GM18499 (cell line): Measurements from ENCODE around the gene GATAD2A.

ENCODE experiments used
- ATAC-seq: cut with Tn5 transposase; IDR thresholded peaks from one replicate; pipeline ENCODE4 v1.9.1; 2021; ENCODE audit warnings: moderate number of reproducible peaks; ENCODE audit not compliant: insufficient read depth, unreplicated experiment

Gene GATAD2A

DNA sequence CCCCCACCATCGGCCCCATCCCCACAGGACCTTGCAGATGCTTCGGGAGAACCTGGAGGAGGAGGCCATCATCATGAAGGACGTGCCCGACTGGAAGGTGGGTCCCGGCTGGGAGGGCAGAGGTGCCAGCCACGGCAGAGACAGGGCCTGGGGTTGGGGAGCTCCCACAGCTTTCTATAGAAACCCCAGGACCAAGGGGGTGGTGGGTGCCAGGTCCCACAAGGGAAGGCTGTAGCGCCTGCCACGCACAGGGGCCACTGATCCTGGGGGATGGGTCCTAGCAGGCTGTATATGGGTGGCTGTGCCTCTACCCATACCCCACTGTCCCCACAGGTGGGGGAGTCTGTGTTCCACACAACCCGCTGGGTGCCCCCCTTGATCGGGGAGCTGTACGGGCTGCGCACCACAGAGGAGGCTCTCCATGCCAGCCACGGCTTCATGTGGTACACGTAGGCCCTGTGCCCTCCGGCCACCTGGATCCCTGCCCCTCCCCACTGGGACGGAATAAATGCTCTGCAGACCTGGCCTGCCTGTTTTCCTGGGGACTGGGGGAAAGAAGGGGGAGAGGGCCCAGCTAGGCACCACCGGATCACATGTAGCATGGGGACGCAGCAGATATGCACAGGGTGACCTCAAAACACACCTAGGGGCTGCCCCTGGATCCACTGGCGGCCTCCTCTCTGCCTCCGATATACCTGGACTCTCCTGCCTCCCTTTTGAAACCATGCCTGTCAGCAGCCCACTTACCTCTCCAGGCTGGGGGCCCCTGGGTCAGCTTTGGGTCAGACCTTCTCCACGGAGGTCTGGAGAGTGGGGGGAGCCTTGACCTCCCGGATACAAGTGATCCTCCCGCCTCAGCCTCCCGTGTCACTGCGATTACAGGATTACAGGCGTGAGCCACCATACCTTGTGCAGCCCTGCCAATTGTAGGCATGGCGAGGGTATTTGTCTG, 122.5 kb downstream of the GATAD2A start:
- ATAC-seq, result no peak

DNA sequence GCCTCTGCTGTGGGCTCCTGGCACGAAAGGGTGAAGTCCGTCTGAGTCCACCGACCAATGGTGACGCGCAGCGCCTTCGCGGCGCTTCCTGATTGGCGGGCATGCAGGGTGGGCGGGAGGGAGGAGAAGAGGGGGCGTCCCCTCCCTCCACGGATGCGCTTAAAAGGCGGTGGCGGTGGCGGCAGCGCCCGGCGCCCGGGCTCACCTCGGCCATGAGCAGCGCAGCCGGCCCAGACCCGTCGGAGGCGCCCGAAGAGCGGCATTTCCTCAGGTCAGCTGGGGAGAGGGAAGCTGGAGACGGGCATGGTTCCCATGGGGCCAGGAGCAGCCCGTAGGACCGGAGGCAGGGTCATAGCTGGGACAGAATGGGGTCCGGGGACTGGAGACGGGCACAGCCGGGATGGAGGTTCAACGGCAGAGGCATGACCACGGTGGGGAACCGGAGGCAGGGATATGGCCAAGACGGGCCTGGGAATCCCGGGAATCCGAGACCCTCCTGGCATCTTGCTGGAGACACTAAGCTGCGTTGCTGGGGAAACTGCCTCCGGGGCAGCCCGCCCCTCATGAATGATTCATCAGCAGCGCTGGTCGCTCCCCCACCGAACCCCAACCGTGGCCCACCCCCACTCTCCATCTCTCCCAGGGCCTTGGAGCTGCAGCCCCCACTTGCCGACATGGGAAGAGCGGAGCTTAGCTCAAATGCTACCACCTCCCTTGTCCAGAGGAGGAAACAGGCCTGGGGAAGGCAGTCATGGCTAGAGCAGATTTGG, 123.4 kb downstream of the GATAD2A start, which contains the start of gene YJEFN3:
Gene YJEFN3, plus strand, starts transcription at position 191 of the 770 bp plus-strand sequence. Its CDS starts 22 bp downstream, at position 213.
- ATAC-seq, result no peak

DNA sequence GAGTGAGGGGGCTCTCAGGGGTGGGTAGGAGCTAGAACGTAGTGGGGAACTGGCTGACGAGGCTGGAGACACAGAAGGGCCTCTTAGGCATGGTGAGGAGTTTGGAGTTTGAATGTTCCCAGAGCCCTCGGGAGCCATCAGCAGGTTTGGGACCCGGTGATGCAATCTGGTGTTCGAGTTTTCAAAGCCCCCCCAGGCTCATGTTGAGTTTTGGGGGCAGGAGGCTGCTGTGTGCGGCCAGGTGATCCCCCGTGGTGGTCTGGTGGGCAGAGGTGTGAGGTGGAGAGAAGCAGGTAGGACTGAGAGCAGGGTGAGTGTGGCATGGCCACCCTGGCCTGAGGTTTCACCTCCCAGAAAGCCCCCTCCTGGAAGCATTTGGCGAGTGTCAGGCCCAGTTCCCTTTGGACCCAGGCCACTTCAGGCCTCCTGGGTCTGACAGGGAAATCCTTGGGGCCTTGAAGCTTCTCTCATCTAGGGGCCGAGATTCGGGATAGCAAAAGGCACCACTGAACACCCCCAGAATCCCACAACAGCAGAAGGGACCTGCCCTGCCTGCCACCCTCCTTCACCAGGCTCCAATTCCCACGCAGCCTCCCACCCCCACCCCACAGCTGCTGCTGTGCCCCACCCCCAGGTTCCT, 124.4 kb downstream of the GATAD2A start:
- no peak for ATAC-seq

DNA sequence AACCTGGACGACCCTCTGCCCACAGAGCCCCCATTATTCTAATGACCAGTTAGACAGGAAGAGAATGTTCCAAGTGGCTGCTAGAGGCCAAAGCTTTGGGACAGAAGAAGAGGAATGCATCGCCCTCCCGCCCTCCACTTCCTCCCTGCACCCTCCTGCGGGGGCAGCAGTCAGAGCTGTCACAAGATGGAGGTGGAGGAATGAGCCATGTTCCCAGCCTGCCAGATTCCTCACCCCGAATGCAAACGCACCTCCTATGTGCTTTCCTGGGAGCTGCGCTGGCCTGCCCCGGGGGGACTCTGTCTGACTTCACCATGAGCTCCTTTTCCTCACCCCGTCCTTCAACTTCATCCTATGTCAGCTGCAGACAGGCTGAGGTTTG, 124.9 kb downstream of the GATAD2A start:
- no peak for ATAC-seq

DNA sequence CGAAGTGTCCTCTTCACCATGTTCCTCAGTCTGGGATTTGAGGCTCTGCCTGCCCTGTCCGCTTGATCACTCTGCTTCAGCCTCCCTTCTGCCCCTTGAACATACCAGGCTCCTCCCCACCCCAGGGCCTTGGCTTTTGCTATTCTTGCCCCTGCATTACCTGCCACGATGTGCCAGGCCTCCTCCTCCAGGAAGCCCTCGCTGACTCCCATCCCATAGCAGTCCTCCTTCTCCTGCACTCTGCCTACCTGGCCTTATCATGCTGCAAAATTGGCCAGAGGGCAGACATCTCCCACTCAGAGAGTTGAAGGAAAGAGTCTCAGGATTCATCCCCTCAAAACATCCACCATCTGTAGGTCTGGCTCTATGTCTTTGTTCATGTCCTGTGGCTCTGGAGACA, 125.4 kb downstream of the GATAD2A start:
- no peak for ATAC-seq

DNA sequence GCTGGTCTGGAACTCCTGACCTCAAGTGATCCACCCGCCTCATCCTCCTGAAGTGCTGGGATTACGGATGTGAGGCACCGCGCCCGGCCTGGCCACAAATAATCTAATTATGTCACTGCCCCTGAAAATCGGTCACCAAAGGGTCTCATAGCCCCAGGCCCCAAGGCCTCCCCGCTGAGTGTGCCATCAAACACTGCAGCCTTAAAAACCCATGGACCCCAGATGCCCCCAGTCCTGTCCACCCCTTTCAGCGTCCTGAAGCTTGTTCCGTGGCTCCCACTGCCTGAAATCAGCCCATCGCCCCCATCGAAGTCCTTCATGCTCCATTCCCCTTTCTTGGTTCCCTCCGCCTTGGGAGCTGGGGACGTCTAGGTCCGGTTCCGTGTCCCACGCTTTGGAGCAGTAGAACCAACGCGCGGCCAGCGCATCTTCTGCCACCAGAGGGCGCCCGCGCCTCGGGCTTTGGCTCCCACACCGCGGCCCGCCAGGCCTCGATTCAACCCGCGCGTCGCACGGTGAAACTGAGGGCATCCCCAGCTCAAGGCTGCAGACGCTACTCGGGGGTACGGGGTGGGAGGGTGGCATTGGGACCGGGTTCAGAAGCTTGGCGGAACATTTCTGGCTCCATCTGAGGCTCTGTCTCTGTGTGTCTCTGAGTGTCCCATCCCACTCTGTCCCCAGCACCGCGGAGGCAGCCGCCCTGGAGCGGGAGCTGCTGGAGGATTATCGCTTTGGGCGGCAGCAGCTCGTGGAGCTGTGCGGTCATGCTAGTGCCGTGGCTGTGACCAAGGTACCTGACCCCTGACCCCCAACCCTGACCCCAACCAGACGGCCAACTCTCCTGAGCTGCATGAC, 126.7 kb downstream of the GATAD2A start:
- no peak for ATAC-seq

DNA sequence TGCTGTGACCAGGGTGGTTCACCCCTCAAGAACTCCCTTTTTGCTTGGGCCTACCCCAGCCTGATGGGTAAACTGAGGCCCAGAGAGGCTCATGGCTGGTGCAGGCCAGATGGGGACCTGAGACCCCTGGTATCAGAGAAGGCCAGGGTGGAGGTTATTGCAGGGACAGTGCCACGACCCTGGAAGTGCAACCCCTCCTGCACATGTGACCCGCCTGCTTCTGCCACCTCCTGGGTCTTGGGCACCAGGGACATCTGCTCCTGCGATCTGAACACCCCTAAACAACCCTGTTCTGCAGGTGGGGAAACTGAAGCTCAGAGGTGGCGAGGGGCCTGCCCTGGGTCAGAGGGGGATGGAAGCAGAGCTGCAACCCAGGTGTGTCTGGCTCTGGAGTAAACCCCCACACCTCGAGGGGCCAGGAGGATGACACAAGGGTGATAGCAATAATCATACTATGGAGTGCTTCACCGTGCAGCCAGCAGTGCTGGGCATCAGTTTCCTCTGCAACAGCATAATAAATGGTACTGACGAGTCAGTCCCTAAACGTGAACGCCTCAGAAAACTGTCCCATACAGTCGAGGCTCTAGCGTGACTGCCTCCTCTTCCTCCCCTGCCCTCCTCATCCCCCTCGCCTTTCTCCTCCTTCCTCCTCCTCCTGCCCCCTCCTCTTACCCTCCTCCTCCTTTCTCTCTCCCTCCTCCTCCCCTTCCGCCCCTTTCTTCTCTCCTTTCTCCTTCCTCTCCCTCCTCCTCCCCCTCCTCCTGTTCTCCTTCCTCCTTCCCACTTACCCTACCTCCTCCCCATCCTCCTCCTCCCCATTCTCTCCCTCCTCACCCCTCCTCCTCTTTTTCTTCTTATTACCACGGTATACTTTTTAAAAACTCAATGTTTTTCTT, 127.6 kb downstream of the GATAD2A start:
- no peak for ATAC-seq

DNA sequence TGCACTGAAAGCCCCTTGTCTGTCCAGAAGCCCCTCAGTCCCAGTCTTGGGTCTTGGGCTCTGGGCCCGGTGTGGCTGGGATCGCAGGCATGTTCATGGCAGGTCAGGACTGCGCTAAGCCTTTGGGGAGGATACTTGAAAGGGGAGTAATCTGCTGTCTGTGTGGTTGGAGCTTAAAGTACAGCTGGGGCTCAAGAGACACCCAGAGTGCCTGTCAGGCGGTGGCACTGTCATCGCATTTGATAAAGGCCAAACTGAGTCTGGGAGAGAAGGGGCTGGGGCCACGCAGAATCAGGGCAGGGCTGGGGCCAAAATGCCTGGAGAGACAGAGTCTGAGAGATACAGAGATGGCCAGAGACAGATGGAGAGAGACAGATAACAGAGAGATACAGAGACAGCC, 128.4 kb downstream of the GATAD2A start:
- no peak for ATAC-seq

DNA sequence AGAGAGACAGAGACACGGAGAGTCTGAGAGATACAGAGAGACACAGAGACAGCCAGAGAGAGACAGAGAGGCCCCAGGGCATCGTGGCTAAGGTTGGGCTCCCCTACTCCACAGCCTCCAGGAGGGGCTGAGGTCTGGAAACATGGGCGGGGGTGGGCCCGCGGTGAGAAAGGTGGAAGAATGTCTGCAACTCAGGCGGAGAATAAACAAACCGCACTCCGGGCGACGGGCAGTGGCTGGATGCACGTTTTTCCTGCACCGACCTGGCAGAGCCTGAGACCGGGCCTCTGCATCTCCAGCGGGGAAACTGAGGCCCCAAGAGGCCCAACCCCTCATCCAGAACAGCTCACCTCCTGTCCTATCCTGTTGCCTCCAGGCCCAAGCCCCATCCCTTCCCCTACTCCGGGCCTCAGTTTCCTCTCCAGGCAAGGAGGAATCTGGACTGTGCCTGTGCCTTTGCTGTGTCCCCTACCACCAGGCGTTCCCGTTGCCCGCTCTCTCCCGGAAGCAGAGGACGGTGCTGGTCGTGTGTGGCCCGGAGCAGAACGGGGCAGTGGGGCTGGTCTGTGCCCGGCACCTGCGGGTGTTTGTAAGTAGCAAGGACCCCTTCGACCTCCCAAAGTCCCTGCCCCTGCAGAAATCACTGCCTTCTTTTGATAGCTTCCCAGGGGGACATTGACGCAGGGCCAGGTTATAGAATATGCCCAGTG, 129.2 kb downstream of the GATAD2A start:
- no peak for ATAC-seq

DNA sequence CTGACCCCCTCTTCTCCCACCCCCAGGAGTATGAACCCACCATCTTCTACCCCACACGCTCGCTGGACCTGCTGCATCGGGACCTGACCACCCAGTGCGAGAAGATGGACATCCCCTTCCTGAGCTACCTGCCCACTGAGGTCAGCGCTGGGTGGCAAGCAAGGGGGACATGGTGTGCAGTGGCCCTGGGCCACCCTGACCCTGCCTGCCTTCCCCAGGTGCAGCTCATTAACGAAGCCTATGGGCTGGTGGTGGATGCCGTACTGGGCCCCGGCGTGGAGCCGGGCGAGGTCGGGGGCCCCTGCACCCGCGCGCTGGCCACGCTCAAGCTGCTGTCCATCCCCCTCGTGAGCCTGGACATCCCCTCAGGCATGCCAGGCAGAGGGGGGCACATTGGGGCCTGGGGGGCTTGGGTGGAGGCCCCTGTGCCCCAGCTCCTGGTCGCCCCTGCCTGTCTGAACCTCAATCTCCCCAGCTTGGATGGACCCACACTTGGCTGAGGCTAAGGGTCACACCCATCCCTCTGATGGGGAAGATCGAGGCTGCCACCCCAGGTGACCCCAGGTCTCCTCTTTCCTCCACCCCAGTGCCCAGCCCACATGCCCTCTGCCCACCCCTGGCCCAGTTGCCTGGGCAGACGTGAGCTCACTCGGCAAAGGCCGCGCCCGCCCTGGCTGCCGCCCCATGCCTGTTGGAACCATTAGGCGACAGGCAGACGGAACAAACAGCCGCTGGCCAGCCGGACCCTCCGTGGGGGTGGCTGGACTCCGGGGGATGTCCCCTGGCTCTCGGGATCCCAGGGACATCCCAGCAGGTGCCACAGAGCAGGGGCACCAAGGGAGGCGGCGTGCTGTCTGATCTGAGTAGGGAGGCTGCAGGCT, 130.1 kb downstream of the GATAD2A start:
- ATAC-seq, result no peak

DNA sequence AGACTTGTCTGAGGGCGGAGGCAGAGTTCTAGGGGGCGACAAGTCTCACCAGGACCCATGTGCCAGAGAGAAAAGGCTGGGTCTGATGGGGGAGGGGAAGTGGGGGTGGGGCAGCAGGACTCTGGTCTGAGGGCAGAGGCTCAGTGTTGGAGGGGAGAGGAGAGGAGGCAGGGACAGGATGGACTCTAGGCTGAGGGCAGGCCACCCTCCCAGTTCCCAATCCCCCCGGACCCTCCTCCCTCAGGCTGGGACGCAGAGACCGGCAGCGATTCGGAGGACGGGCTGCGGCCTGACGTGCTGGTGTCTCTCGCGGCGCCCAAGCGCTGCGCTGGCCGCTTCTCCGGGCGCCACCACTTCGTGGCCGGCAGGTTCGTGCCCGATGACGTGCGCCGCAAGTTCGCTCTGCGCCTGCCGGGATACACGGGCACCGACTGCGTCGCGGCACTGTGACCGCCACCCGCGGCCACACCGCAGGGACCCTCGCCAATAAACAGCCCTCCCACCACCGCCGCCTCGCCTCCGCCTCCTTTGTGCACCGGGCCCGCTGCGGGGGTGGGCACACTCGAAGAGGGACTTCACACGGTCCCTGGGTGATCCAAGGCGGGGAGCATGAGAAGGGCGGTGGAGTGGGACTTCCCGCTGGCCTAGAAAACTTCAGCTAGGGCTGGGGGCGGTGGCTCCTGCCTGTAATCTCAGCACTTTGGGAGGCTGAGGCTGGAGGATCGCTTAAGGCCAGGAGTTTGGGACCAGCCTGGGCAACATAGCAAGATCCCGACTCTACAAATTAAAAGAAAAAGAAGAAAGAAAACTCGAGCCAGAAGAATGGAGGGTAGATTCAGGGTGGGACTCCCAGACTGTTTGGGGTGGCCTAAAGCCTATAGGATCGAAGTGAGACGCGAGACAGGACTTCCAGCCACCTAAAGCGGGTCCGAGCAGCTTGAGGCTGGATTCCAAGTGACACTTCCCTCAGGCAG, 131.9 kb downstream of the GATAD2A start:
- ATAC-seq, result no peak

DNA sequence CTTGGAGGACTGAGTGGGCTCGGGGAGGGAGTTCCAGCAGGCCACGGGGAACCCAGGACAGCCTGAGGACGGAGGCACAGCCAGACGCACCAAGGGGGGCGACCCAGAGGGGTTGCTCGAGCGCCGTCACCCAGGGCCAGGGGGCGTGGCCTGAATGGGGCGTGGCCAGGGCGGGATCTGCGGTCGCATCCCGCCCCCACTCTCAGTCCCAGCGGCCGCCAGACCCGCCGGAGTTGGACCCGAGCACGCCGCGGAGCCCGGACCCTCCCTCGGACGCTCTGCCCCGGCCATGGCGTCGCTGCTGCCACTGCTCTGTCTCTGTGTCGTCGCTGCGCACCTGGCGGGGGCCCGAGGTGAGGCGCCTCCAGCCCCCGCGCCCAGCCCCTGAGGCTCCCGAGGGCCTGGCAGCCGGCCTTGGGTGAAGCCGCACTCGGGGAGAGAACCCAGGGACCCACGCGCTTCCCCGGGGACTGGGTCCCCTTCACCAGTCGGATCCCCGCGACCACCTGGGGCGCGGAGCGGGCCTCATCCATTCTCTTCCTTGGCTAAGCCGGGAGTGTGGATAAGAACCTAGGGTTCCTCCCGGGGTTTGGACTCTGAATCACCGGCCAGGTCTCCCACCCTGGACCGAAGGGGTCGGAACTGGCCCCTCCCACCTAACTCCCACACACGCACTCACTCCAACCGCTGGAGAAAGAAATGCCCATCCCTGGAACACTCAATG, 132.7 kb downstream of the GATAD2A start, which contains the start of gene CILP2:
Gene CILP2, plus strand, starts transcription at position 205 of the 724 bp plus-strand sequence. Its CDS starts 85 bp downstream, at position 290.
- ATAC-seq, result no peak

DNA sequence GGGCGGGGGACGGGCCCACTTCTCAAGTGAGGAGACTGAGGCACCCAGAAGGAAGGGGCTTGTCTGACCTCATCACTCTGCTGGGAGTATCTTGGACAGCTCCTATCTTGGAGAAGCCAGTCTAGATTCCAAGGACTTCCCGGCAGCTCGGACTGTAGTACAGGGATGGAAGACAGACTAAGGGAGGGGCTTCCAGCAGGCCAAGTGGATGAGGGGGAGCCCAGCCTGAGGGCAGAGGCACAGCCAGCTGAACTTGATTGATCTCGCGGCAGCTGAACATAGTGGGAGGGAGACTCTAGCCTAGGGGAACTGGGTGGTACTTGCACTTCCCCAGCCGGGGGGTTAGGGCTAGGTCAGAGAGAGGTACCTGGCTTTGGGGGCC, 133.3 kb downstream of the GATAD2A start:
- no peak for ATAC-seq

DNA sequence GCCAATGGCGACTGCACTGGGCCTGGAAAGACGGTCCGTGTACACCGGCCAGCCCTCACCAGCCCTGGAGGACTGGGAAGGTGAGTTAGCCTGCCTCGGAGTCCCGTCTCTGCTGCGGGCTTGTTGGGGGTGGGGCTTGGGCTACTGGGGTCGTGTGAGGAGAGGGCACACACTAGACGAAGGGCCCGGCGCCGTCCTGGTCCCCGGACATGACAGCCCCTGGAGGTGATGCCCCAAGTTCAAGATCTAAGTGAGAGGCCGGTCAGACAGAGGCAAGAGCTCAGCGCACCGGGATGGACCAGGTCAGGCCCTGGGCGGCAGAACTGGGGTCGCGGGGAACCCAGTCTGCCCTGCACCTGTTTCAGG, 134.2 kb downstream of the GATAD2A start:
- ATAC-seq, result no peak

DNA sequence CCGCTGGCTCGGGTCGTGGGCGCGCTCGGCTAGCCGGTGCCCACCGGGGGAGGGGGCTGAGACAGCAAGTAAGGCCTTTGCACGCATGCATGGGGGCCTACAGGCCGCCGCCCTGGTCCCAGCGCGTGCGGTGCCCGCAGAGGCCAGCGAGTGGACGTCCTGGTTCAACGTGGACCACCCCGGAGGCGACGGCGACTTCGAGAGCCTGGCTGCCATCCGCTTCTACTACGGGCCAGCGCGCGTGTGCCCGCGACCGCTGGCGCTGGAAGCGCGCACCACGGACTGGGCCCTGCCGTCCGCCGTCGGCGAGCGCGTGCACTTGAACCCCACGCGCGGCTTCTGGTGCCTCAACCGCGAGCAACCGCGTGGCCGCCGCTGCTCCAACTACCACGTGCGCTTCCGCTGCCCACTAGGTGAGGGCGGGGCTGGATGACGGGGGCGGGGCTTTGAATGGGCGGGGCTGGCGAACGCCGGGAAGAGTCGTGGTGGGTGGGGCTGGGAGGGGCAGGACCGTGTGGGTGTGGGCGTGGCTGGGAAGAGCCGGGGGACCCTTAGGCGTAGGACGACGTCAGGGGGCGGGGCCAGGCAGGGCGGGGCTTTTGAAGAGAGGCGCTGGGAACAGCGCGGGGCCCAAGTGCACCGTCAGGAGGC, 134.7 kb downstream of the GATAD2A start:
- ATAC-seq, result no peak
